ENCODE data around the gene NEDD9.

Gene NEDD9

DNA sequence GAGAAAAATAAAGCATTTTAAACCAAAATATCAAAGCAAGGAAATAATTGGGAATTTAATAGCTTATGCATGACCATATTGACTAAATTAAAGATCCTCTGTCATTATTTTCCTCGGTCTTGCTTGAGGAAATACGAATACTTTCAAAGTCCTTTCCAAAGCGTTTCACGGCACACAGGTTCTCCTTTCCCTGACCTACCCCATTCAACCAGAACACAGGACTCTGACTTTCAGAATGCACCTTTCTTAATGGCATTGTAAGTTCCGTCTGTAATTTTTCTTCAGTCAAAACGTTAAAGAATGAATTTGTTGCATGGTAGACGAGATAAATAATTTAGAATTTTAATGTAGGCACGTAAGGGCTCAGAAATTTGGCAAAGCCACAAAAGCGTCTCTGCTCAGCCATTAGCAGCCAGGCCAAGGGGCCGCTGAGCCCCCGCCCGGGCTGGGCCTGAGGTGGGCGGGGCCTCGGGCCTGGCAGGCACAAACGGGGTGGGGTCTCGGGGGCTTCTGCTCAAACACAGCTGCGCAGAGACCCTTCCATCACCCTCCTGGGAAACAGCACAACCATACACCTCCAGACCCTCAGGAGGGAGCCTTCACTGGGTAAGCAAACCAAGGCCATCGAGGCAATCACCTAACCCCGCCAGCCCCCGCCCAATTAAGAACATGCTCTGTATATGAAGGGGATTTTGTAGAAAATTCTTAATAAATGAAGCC is 3.4 kb downstream of the NEDD9 start:
- no peak for ATAC-seq
- no peak for TF ChIP-seq ZFP3 (CRISPR knock-in tag; IDR thresholded peaks at IDR 0.05)

GRCh38 chr6:11227698-11228097 is 4.8 kb downstream of the NEDD9 start:
- ATAC-seq, result no peak
- TF ChIP-seq ISL1 (CRISPR knock-in tag; IDR thresholded peaks at IDR 0.05) (no peak), TOX (CRISPR knock-in tag; IDR thresholded peaks at IDR 0.05; ENCODE audit: borderline replicate concordance) (no peak), GLIS3 (CRISPR knock-in tag; IDR thresholded peaks at IDR 0.05) (no peak), ZFP3 (CRISPR knock-in tag; IDR thresholded peaks at IDR 0.05) (no peak), PPARA (CRISPR knock-in tag; IDR thresholded peaks at IDR 0.05; ENCODE audit: borderline replicate concordance) (no peak), TCF4 (CRISPR knock-in tag; IDR thresholded peaks at IDR 0.05; ENCODE audit: borderline replicate concordance) (no peak), BACH2 (CRISPR knock-in tag; IDR thresholded peaks at IDR 0.05; ENCODE audit: borderline replicate concordance) (no peak), ARNTL (CRISPR knock-in tag; IDR thresholded peaks at IDR 0.05; ENCODE audit: borderline replicate concordance, low read depth) (no peak), ZFP30 (CRISPR knock-in tag; IDR thresholded peaks at IDR 0.05) (no peak), OSR1 (CRISPR knock-in tag; IDR thresholded peaks at IDR 0.05) (no peak), SNAI2 (CRISPR knock-in tag; IDR thresholded peaks at IDR 0.05) (no peak), ZNF565 (CRISPR knock-in tag; conservative IDR thresholded peaks at IDR 0.05; ENCODE audit: low read depth) (no peak), ZNF70 (CRISPR knock-in tag; IDR thresholded peaks at IDR 0.05) (no peak), ESRRG (CRISPR knock-in tag; IDR thresholded peaks at IDR 0.05) (no peak), ZNF8 (CRISPR knock-in tag; IDR thresholded peaks at IDR 0.05) (no peak)
- TF ChIP-seq, protein P1, sequence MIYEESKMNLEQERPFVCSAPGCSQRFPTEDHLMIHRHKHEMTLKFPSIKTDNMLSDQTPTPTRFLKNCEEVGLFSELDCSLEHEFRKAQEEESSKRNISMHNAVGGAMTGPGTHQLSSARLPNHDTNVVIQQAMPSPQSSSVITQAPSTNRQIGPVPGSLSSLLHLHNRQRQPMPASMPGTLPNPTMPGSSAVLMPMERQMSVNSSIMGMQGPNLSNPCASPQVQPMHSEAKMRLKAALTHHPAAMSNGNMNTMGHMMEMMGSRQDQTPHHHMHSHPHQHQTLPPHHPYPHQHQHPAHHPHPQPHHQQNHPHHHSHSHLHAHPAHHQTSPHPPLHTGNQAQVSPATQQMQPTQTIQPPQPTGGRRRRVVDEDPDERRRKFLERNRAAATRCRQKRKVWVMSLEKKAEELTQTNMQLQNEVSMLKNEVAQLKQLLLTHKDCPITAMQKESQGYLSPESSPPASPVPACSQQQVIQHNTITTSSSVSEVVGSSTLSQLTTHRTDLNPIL (CRISPR knock-in tag; IDR thresholded peaks at IDR 0.05; ENCODE audit: low read depth), result no peak
- TF ChIP-seq, protein P2, sequence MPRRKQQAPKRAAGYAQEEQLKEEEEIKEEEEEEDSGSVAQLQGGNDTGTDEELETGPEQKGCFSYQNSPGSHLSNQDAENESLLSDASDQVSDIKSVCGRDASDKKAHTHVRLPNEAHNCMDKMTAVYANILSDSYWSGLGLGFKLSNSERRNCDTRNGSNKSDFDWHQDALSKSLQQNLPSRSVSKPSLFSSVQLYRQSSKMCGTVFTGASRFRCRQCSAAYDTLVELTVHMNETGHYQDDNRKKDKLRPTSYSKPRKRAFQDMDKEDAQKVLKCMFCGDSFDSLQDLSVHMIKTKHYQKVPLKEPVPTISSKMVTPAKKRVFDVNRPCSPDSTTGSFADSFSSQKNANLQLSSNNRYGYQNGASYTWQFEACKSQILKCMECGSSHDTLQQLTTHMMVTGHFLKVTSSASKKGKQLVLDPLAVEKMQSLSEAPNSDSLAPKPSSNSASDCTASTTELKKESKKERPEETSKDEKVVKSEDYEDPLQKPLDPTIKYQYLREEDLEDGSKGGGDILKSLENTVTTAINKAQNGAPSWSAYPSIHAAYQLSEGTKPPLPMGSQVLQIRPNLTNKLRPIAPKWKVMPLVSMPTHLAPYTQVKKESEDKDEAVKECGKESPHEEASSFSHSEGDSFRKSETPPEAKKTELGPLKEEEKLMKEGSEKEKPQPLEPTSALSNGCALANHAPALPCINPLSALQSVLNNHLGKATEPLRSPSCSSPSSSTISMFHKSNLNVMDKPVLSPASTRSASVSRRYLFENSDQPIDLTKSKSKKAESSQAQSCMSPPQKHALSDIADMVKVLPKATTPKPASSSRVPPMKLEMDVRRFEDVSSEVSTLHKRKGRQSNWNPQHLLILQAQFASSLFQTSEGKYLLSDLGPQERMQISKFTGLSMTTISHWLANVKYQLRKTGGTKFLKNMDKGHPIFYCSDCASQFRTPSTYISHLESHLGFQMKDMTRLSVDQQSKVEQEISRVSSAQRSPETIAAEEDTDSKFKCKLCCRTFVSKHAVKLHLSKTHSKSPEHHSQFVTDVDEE (CRISPR knock-in tag; IDR thresholded peaks at IDR 0.05), result no peak

DNA sequence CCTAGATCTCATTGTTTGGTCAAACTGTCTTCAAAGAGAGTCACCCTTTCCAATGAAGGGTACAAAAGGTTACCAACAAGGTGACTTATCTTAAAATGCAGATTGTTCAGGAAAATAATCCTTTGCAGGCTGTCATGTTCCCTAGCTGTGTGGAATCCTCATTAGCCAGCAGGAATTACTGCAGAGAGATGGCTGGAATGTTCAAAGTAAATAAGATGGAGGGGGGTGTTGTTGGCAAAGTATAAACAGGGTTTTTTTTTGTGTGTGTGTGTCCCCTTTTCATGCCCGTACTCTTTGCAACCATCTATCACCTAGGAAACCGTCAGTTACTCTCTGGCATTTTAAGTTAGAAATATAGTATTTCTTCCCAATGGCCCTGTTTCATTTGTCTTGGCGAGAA is 6.5 kb downstream of the NEDD9 start:
- no peak for ATAC-seq
- TF ChIP-seq RARB (CRISPR knock-in tag; IDR thresholded peaks at IDR 0.05) (no peak), ESRRG (CRISPR knock-in tag; IDR thresholded peaks at IDR 0.05) (no peak), ZNF8 (CRISPR knock-in tag; IDR thresholded peaks at IDR 0.05) (no peak), TCF4 (CRISPR knock-in tag; IDR thresholded peaks at IDR 0.05; ENCODE audit: borderline replicate concordance) (no peak), CSRNP3 (CRISPR knock-in tag; IDR thresholded peaks at IDR 0.05) (no peak)
- TF ChIP-seq, protein P1 (CRISPR knock-in tag; IDR thresholded peaks at IDR 0.05; ENCODE audit: low read depth), result no peak

DNA sequence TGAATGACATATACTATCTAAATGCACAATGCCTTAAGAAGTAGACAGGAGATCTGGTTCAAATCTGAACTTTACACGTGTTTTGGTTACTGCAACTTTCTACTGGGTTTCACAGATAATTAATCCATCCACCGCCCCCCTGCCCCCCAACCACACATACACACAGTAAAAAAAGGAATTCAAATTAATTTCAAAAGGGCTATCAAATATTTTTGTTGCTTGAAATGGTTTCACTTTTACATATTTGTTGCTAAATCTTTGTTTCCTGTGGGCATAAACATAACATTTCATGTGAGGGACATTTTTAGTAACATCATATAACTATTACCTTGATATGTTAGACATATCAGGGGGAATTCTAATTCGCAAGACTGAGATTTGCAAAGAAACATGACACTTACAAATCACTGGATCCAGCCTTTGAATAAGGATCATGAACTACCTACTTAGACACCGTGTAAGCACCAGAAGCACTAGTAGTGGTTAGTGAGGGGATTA is 7.5 kb downstream of the NEDD9 start:
- no peak for ATAC-seq
- TF ChIP-seq, protein P3, sequence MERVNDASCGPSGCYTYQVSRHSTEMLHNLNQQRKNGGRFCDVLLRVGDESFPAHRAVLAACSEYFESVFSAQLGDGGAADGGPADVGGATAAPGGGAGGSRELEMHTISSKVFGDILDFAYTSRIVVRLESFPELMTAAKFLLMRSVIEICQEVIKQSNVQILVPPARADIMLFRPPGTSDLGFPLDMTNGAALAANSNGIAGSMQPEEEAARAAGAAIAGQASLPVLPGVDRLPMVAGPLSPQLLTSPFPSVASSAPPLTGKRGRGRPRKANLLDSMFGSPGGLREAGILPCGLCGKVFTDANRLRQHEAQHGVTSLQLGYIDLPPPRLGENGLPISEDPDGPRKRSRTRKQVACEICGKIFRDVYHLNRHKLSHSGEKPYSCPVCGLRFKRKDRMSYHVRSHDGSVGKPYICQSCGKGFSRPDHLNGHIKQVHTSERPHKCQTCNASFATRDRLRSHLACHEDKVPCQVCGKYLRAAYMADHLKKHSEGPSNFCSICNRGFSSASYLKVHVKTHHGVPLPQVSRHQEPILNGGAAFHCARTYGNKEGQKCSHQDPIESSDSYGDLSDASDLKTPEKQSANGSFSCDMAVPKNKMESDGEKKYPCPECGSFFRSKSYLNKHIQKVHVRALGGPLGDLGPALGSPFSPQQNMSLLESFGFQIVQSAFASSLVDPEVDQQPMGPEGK (CRISPR knock-in tag; IDR thresholded peaks at IDR 0.05; ENCODE audit: borderline replicate concordance), result no peak
- TF ChIP-seq TOX (CRISPR knock-in tag; IDR thresholded peaks at IDR 0.05; ENCODE audit: borderline replicate concordance) (no peak), SNAI2 (CRISPR knock-in tag; IDR thresholded peaks at IDR 0.05) (no peak), ZFP30 (CRISPR knock-in tag; IDR thresholded peaks at IDR 0.05) (no peak)
- TF ChIP-seq, protein P2 (CRISPR knock-in tag; IDR thresholded peaks at IDR 0.05), result no peak
- TF ChIP-seq, protein P4, sequence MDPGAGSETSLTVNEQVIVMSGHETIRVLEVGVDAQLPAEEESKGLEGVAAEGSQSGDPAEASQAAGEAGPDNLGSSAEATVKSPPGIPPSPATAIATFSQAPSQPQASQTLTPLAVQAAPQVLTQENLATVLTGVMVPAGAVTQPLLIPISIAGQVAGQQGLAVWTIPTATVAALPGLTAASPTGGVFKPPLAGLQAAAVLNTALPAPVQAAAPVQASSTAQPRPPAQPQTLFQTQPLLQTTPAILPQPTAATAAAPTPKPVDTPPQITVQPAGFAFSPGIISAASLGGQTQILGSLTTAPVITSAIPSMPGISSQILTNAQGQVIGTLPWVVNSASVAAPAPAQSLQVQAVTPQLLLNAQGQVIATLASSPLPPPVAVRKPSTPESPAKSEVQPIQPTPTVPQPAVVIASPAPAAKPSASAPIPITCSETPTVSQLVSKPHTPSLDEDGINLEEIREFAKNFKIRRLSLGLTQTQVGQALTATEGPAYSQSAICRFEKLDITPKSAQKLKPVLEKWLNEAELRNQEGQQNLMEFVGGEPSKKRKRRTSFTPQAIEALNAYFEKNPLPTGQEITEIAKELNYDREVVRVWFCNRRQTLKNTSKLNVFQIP (CRISPR knock-in tag; IDR thresholded peaks at IDR 0.05; ENCODE audit: borderline replicate concordance, low read depth), result no peak

Data from SK-N-SH treated with all-trans-retinoic acid at 6 μM for 48 hours (cell line).